BJ (cell line): Measurements from ENCODE around the gene CAMKMT. TPM values are rescaled to one million over a fixed set of nuclear protein-coding genes. Genes with fewer than 3 reads are reported as not detected.

Source experiments
- CTCF ChIA-PET: fragments of 350-600 bp; formaldehyde crosslinking; extraction: SDS; loops from one replicate; lab custom pipeline; 2021; ENCODE audit warnings: antibody characterized with exemption, inconsistent platforms; lab: Yijun Ruan, JAX
- POLR2A ChIA-PET: fragments of 300-600 bp; sonication (Branson Sonifier 250); formaldehyde crosslinking; extraction: SDS; loops from one replicate; lab custom pipeline; 2021; ENCODE audit warnings: antibody characterized with exemption; lab: Charles Lee
- DNase-seq: peaks from one replicate; pipeline ENCODE4 v3.0.0-alpha.2; 2011; ENCODE audit warnings: low read depth
- H3K27me3 ChIP-seq: 2 replicates; pipeline ENCODE4 v1.6.0; 2011; ENCODE audit warnings: low read length; ENCODE audit not compliant: control insufficient read depth, insufficient read depth
- H3K36me3 ChIP-seq: 2 replicates; pipeline ENCODE4 v1.5.1; 2011; ENCODE audit warnings: low read length; ENCODE audit not compliant: control insufficient read depth, insufficient read depth
- H3K4me3 ChIP-seq: 2 replicates; pipeline ENCODE4 v1.5.1; 2011; ENCODE audit warnings: low read depth, mild to moderate bottlenecking, control low read depth, low read length
- CTCF ChIP-seq: IDR thresholded peaks from 2 replicates; pipeline ENCODE4 v1.5.1; 2011; ENCODE audit warnings: low read depth, mild to moderate bottlenecking, control low read depth, inconsistent platforms, low read length, moderate library complexity; ENCODE audit not compliant: insufficient read depth
- polyA plus RNA-seq: library from polyadenylated mRNA; depleted of rRNA; stranded (reverse); fragments of >200 nt; gene quantifications from 2 replicates; pipeline ENCODE4 v1.2.3, GENCODE V29; 2011

The CAMKMT gene
- polyA plus RNA-seq, 1 experiment = 2.0 TPM

- Histone ChIP-seq H3K36me3 (no peaks in the 10 kb centered on the region), H3K4me3 (no peak overlapping the region), H3K27me3 (no peaks in the 10 kb centered on the region)
- TF ChIP-seq CTCF = no peak
- ChIA-PET POLR2A (no interaction called here), CTCF (no interaction called here)
- no peak for DNase-seq
Observed at GRCh38 chr2:44566059-44566458, 204.3 kb downstream of the CAMKMT start.

GRCh38 chr2:44569491-44569890 lies 207.7 kb downstream of the CAMKMT start:
- no peak for DNase-seq
- Histone ChIP-seq H3K27me3 (no peaks in the 10 kb centered on the region), H3K4me3 (no peak overlapping the region), H3K36me3 (no peaks in the 10 kb centered on the region)
- POLR2A ChIA-PET = no interaction called here
- CTCF ChIA-PET = no interaction called here
- TF ChIP-seq CTCF = no peak

GRCh38 chr2:44570271-44570670 lies 208.5 kb downstream of the CAMKMT start:
- no peak for DNase-seq
- Histone ChIP-seq H3K27me3 (no peaks in the 10 kb centered on the region), H3K4me3 (no peak overlapping the region), H3K36me3 (no peaks in the 10 kb centered on the region)
- POLR2A ChIA-PET = no interaction called here
- CTCF ChIA-PET = no interaction called here
- no peak for TF ChIP-seq CTCF

GRCh38 chr2:44570777-44571176 lies 209.0 kb downstream of the CAMKMT start:
- no peak for TF ChIP-seq CTCF
- DNase-seq = no peak
- no peak overlapping the region for H3K4me3 ChIP-seq
- no peaks in the 10 kb centered on the region for H3K27me3 ChIP-seq
- CTCF ChIA-PET = no interaction called here
- POLR2A ChIA-PET = no interaction called here
- no peaks in the 10 kb centered on the region for H3K36me3 ChIP-seq

GRCh38 chr2:44572196-44572900 lies 210.6 kb downstream of the CAMKMT start:
- Histone ChIP-seq H3K4me3 (no peak overlapping the region), H3K36me3 (no peaks in the 10 kb centered on the region), H3K27me3 (no peaks in the 10 kb centered on the region)
- TF ChIP-seq CTCF = no peak
- ChIA-PET CTCF (no interaction called here), POLR2A (no interaction called here)
- no peak for DNase-seq
